TTC549 (cell line): ENCODE results near the gene DOCK10.

Experiments
- FAIRE-seq: peaks from 2 replicates; lab custom pipeline; 2012; peaks lifted over from hg19 to GRCh38; lab: Jason Lieb, UNC

DOCK10 gene

GRCh38 chr2:224976629-224977525 is 65.4 kb downstream of the DOCK10 start:
- no peak for FAIRE-seq

- FAIRE-seq: no peak
Observed at GRCh38 chr2:224975761-224976160, 66.5 kb downstream of the DOCK10 start.

- no peak for FAIRE-seq
Observed at GRCh38 chr2:224973112-224974016, 68.9 kb downstream of the DOCK10 start.

GRCh38 chr2:224971214-224971613 is 71.1 kb downstream of the DOCK10 start:
- FAIRE-seq: no peak

GRCh38 chr2:224970311-224970710 is 72.0 kb downstream of the DOCK10 start:
- no peak for FAIRE-seq

- FAIRE-seq: no peak
Observed at GRCh38 chr2:224969633-224970260, 72.5 kb downstream of the DOCK10 start.

GRCh38 chr2:224969095-224969494 is 73.2 kb downstream of the DOCK10 start:
- FAIRE-seq: no peak

- FAIRE-seq: no peak
Observed at GRCh38 chr2:224968051-224968450, 74.2 kb downstream of the DOCK10 start.

- no peak for FAIRE-seq
Observed at GRCh38 chr2:224966613-224967012, 75.7 kb downstream of the DOCK10 start.

- no peak for FAIRE-seq
Observed at GRCh38 chr2:224959556-224959955, 82.7 kb downstream of the DOCK10 start.

- FAIRE-seq: no peak
Observed at GRCh38 chr2:224958873-224959272, 83.4 kb downstream of the DOCK10 start.

- FAIRE-seq: no peak
Observed at GRCh38 chr2:224958462-224958857, 83.8 kb downstream of the DOCK10 start.

GRCh38 chr2:224957540-224958461 is 84.5 kb downstream of the DOCK10 start:
- FAIRE-seq: no peak

GRCh38 chr2:224956706-224957105 is 85.6 kb downstream of the DOCK10 start:
- no peak for FAIRE-seq

- no peak for FAIRE-seq
Observed at GRCh38 chr2:224954980-224955379, 87.3 kb downstream of the DOCK10 start.

- FAIRE-seq: no peak
Observed at GRCh38 chr2:224952936-224953657, 89.2 kb downstream of the DOCK10 start.

GRCh38 chr2:224951723-224952481 is 90.4 kb downstream of the DOCK10 start:
- no peak for FAIRE-seq

GRCh38 chr2:224948859-224949258 is 93.4 kb downstream of the DOCK10 start:
- FAIRE-seq: no peak

- no peak for FAIRE-seq
Observed at GRCh38 chr2:224948005-224948404, 94.3 kb downstream of the DOCK10 start.

GRCh38 chr2:224947566-224947965 is 94.7 kb downstream of the DOCK10 start:
- FAIRE-seq: no peak
